Measurements from ENCODE around the gene ZNF593OS. TPM values are rescaled to one million over a fixed set of nuclear protein-coding genes. Genes with fewer than 3 reads are reported as not detected.

Gene ZNF593OS
- total RNA-seq, 2 experiments from 2014 or later = not detected

- no peak for TF ChIP-seq CTCF (IDR thresholded peaks at IDR 0.05)
- Mint-ChIP-seq H3K36me3 (ENCODE audit: low read depth) (no peaks in the 10 kb centered on the region), H3K4me3 (no peak overlapping the region), H3K9me3 (no peaks in the 10 kb centered on the region), H3K27ac (no peak overlapping the region), H3K4me1 (ENCODE audit: low read depth) (peaks cover 7% of the 10 kb centered on the region), H3K27me3 (peaks cover 32% of the 10 kb centered on the region)
- no peak for DNase-seq
- ChIA-PET POLR2A (interaction anchor here (1.4 to 2.0 kb wide), 2 partner anchors 12 to 35 kb away, joined by 4 read pairs; partner anchors contain the start of gene ZNF593), CTCF (interaction anchor here (0.8 to 3.1 kb wide), 2 partner anchors 11 to 13 kb away, joined by 3 to 25 read pairs; partner anchors contain the start of gene ZNF593)
- intact Hi-C loops (cut with micrococcal nuclease) = no loop called here
- ATAC-seq = no peak
These were observed 13.2 kb downstream of the ZNF593OS start for GRCh38 chr1:26158271-26158907.

- H3K9me3 Mint-ChIP-seq = no peaks in the 10 kb centered on the region
- ATAC-seq (peak; percentile 39), DNase-seq (no peak)
- H3K4me3 Mint-ChIP-seq = no peak overlapping the region
- peaks cover 25% of the 10 kb centered on the region for H3K27me3 Mint-ChIP-seq
- H3K4me1 Mint-ChIP-seq (ENCODE audit: low read depth) = peaks cover 3% of the 10 kb centered on the region
- no peak overlapping the region for H3K27ac Mint-ChIP-seq
- intact Hi-C loops (cut with micrococcal nuclease) = no loop called here
- ChIA-PET POLR2A (interaction anchor here (1.1 to 1.2 kb wide), 4 partner anchors 9 to 97 kb away, joined by 3 read pairs; no protein-coding TSS in a partner anchor), CTCF (interaction anchor here (0.8 to 3.1 kb wide), 9 partner anchors 9 to 207 kb away, joined by 3 to 25 read pairs (median 3); partner anchors contain the start of gene ZNF593)
- TF ChIP-seq CTCF (IDR thresholded peaks at IDR 0.05) = no peak
- H3K36me3 Mint-ChIP-seq (ENCODE audit: low read depth) = no peaks in the 10 kb centered on the region
These were observed 15.2 kb downstream of the ZNF593OS start for GRCh38 chr1:26156285-26157038.

- H3K4me1 Mint-ChIP-seq (ENCODE audit: low read depth) = peaks cover 3% of the 10 kb centered on the region
- DNase-seq = no peak
- POLR2A ChIA-PET = interaction anchor here (1.1 to 1.8 kb wide), 3 partner anchors 11 to 96 kb away, joined by 3 to 5 read pairs (median 3); no protein-coding TSS in a partner anchor
- CTCF ChIA-PET = interaction anchor here (0.8 to 3.1 kb wide), 5 partner anchors 10 to 54 kb away, joined by 3 to 25 read pairs (median 7); partner anchors contain the start of gene ZNF593
- no peaks in the 10 kb centered on the region for H3K36me3 Mint-ChIP-seq (ENCODE audit: low read depth)
- ATAC-seq = no peak
- no peak overlapping the region for H3K4me3 Mint-ChIP-seq
- H3K27me3 Mint-ChIP-seq = peaks cover 22% of the 10 kb centered on the region
- H3K27ac Mint-ChIP-seq = no peak overlapping the region
- H3K9me3 Mint-ChIP-seq = no peaks in the 10 kb centered on the region
- no peak for TF ChIP-seq CTCF (IDR thresholded peaks at IDR 0.05)
- intact Hi-C loops (cut with micrococcal nuclease) = no loop called here
These were observed 16.0 kb downstream of the ZNF593OS start for GRCh38 chr1:26155370-26156284.

- CTCF ChIA-PET = interaction anchor here (1.6 to 1.9 kb wide), 3 partner anchors 10 to 53 kb away, joined by 4 to 13 read pairs (median 7); partner anchors contain the start of gene ZNF593
- Mint-ChIP-seq H3K27ac (no peak overlapping the region), H3K27me3 (peaks cover 22% of the 10 kb centered on the region), H3K4me3 (no peak overlapping the region), H3K4me1 (ENCODE audit: low read depth) (peaks cover 3% of the 10 kb centered on the region), H3K9me3 (no peaks in the 10 kb centered on the region), H3K36me3 (ENCODE audit: low read depth) (no peaks in the 10 kb centered on the region)
- no peak for TF ChIP-seq CTCF (IDR thresholded peaks at IDR 0.05)
- no peak for ATAC-seq
- POLR2A ChIA-PET = interaction anchor here (1.1 to 1.8 kb wide), 2 partner anchors 28 to 164 kb away, joined by 4 to 5 read pairs; no protein-coding TSS in a partner anchor
- intact Hi-C loops (cut with micrococcal nuclease) = no loop called here
- no peak for DNase-seq
These were observed 16.9 kb downstream of the ZNF593OS start for GRCh38 chr1:26154750-26155149.
